ENCODE data around the gene VASP.

DNA sequence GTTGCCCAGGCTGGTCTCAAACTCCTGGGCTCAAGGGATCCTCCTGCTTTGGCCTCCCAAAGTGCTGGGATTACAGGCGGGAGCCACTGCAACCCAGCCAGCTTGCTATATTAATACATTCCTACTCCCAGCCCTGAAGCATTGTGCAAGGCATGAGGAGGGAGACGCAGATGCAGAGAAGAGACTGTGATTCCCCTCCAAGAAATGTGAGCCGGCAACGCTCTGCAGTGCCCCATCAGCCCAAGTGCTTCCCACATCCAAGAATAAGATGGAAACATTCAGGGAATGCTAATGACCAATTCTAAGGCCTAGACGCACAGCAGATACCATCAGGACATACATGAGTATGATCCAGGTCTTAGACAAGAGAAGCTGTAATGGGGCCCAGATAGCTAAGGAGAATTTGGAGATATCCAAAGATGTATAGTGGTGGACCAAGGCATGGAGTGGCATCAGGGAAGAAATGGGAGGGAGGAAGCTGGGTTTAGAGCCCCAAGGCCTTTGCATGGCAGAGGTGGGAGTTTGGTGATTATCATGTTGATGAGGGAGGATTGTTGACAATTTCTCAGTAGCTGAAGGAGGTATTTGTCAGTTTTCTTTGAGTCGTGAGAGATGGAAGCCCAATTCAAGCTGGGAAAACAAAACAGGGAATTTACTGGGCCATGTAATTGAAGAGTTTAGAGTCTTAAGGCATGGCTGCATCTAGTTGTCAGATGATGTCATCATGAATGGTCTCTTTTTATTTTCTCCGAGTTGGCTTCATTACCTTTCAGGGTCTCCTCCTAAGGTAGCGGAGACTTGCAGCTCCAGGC is 6.2 kb upstream of the VASP start:
- TF ChIP-seq, protein P1, sequence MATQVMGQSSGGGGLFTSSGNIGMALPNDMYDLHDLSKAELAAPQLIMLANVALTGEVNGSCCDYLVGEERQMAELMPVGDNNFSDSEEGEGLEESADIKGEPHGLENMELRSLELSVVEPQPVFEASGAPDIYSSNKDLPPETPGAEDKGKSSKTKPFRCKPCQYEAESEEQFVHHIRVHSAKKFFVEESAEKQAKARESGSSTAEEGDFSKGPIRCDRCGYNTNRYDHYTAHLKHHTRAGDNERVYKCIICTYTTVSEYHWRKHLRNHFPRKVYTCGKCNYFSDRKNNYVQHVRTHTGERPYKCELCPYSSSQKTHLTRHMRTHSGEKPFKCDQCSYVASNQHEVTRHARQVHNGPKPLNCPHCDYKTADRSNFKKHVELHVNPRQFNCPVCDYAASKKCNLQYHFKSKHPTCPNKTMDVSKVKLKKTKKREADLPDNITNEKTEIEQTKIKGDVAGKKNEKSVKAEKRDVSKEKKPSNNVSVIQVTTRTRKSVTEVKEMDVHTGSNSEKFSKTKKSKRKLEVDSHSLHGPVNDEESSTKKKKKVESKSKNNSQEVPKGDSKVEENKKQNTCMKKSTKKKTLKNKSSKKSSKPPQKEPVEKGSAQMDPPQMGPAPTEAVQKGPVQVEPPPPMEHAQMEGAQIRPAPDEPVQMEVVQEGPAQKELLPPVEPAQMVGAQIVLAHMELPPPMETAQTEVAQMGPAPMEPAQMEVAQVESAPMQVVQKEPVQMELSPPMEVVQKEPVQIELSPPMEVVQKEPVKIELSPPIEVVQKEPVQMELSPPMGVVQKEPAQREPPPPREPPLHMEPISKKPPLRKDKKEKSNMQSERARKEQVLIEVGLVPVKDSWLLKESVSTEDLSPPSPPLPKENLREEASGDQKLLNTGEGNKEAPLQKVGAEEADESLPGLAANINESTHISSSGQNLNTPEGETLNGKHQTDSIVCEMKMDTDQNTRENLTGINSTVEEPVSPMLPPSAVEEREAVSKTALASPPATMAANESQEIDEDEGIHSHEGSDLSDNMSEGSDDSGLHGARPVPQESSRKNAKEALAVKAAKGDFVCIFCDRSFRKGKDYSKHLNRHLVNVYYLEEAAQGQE (IDR thresholded peaks at IDR 0.05; ENCODE audit: borderline replicate concordance) = no peak
- no peak for TF ChIP-seq MXI1 (conservative IDR thresholded peaks at IDR 0.05; ENCODE audit: poor library complexity, severe bottlenecking)
- TF ChIP-seq, protein P2, sequence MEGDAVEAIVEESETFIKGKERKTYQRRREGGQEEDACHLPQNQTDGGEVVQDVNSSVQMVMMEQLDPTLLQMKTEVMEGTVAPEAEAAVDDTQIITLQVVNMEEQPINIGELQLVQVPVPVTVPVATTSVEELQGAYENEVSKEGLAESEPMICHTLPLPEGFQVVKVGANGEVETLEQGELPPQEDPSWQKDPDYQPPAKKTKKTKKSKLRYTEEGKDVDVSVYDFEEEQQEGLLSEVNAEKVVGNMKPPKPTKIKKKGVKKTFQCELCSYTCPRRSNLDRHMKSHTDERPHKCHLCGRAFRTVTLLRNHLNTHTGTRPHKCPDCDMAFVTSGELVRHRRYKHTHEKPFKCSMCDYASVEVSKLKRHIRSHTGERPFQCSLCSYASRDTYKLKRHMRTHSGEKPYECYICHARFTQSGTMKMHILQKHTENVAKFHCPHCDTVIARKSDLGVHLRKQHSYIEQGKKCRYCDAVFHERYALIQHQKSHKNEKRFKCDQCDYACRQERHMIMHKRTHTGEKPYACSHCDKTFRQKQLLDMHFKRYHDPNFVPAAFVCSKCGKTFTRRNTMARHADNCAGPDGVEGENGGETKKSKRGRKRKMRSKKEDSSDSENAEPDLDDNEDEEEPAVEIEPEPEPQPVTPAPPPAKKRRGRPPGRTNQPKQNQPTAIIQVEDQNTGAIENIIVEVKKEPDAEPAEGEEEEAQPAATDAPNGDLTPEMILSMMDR (IDR thresholded peaks at IDR 0.05; ENCODE audit: poor library complexity, severe bottlenecking) = no peak
- no peak for TF ChIP-seq EP300 (conservative IDR thresholded peaks at IDR 0.05; ENCODE audit: poor library complexity, severe bottlenecking)
- TF ChIP-seq EZH2 (IDR thresholded peaks at IDR 0.05; ENCODE audit: borderline replicate concordance, insufficient read depth, low read length, poor library complexity, severe bottlenecking) = no peak
- TF ChIP-seq TAF1 (IDR thresholded peaks at IDR 0.05; ENCODE audit: low read depth) = no peak
- no peak for TF ChIP-seq RAD21 (conservative IDR thresholded peaks at IDR 0.05)
- TF ChIP-seq POLR2AphosphoS5 (IDR thresholded peaks at IDR 0.05) = no peak
- TF ChIP-seq SMC3 (conservative IDR thresholded peaks at IDR 0.05; ENCODE audit: poor library complexity) = no peak
